Activated CD8-positive, alpha-beta memory T cell treated with anti-CD3 and anti-CD28 coated beads for 24 hours (primary cell): Measurements from ENCODE around the gene NFIA.

Experiments used
- DNase-seq: peaks from one replicate; pipeline ENCODE4 v3.0.0-alpha.2; 2020

Gene NFIA

GRCh38 chr1:61187352-61188086 is 105.2 kb downstream of the NFIA start:
- DNase-seq = no peak

DNA sequence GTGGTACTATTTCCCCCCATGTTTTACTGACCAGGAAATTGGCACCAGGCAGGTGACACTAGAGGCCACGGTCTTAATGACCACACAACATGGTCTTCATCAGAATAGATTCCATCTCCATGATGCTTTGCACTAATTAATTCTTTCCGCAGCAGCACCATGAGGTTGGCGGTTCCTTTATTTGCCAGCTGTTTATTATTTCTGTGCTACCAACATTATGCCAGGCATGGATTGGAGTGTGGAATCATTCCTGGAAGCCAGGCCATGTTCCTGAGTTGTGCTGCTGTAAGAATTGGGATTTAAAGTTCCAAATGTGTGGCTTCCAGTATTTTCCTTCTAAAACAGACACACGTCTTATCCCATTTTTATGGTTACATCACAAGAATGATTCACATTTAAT is 107.8 kb downstream of the NFIA start:
- DNase-seq = no peak

GRCh38 chr1:61190618-61191432 is 108.5 kb downstream of the NFIA start:
- no peak for DNase-seq

GRCh38 chr1:61191433-61191720 is 109.0 kb downstream of the NFIA start:
- DNase-seq = no peak

- no peak for DNase-seq
These were observed 110.4 kb downstream of the NFIA start for GRCh38 chr1:61192663-61193330.

GRCh38 chr1:61193808-61194207 is 111.4 kb downstream of the NFIA start:
- no peak for DNase-seq

GRCh38 chr1:61198554-61198953 is 116.2 kb downstream of the NFIA start:
- no peak for DNase-seq

DNA sequence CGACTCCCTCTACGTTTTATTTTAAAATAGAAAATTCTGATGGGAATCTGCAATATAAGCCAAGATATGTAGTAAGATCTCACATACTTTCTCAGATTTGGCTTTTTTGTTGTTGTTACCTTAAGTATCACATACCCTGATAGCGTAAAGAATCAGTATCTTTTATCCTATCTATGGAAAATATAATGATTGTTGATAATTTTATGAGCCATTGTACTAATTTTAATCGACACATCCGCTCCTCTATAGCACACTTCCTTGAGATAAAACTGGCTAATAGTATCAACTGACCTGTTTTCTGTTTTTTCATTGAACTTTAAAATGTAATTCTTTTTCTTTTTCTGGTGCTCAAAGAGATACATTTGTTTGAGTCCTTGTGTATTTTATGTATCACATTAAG is 118.7 kb downstream of the NFIA start:
- no peak for DNase-seq

DNA sequence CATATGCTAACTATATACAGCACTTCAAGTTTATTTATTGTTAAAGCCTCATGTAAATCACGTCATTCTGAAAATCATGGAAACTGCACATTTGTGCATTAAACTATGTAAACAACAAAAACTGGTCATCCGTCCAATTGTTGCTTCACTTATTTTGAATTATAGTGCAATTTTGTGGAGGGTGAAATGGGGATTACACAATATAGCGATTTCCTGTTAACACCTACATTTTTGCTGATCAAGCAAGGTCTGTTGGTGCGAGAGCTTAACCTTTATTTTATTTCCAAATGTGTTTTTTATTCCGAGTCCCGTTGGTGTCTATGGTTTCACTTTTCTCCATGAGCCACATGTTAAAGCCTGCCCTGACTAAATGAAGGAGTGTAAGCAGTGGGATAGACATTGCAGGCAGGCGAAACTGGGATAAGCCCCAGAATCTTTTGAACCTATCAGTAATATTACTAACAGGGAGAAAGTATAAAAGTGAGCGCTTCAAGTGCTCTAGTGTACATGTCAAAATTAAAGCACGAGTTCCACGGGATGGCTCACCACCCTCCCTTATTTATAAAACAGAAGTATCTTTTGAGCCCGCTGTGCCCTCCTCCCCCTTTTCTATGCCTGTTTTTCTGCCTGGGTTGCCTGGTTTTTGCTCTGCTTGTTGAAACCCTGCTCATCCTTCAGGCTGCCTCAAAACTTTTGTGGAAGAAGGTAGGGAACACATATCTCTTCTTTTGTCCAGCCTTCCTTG is 120.7 kb downstream of the NFIA start:
- DNase-seq = no peak

GRCh38 chr1:61204528-61204927 is 122.2 kb downstream of the NFIA start:
- DNase-seq = no peak

DNA sequence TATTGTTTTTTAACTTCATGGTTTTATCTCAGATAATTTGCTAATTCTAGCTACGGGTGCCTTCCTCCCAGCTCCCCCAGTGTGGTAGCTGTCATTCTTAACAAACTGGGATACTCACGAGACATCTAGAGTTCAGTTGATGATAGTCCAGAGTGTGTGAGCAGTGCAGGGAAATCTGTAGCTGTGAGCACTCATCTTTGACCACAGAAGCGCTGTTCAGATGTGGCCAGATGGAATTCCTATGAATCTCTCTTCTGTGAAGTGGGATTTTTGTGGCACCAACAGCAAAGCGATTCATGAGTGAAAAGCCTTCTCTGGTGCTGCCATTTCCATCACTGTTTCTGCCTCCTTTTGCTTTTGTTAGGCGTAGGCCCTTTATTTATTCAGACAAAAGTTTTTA is 125.1 kb downstream of the NFIA start:
- DNase-seq = no peak

DNA sequence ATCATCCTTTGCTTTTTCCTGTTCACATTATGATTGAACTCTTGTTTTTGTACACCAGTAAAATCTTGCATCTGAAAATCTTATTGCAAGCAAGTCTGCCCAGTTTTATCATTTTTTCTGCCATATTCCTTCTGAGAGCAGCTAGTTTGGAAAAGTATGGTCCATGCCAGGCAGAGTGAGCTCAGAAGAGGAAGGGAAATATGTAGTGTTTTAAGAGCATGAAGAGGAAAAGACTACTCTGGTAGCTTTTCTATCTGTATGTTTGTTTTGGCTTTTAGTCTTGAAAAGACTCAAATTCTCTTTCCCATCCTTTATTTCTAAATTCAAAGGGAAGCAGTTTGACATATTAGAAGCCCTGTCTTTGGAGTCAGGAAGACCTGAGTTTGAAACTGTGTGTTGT is 125.8 kb downstream of the NFIA start:
- DNase-seq = no peak

DNA sequence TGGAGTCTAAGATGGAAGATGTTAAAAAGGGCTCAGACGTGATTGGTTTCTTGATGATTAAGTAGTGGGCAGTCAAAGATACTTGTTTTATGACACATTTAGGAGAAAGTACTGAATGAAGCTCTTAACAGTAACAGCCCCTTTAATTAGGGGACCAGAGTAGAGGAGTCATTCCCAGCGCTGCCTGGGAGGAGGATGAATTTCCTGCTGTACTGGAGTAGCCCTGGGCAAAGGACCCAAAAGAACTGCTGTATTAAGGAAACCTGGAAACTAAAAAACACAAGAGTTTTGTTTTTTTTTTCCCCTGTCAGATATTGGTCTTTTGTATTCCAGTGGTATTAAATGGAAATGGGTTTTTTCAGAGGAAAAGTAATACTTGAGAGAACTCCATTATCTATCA is 126.5 kb downstream of the NFIA start:
- DNase-seq = no peak

GRCh38 chr1:61210435-61211154 is 128.2 kb downstream of the NFIA start:
- DNase-seq = no peak

DNA sequence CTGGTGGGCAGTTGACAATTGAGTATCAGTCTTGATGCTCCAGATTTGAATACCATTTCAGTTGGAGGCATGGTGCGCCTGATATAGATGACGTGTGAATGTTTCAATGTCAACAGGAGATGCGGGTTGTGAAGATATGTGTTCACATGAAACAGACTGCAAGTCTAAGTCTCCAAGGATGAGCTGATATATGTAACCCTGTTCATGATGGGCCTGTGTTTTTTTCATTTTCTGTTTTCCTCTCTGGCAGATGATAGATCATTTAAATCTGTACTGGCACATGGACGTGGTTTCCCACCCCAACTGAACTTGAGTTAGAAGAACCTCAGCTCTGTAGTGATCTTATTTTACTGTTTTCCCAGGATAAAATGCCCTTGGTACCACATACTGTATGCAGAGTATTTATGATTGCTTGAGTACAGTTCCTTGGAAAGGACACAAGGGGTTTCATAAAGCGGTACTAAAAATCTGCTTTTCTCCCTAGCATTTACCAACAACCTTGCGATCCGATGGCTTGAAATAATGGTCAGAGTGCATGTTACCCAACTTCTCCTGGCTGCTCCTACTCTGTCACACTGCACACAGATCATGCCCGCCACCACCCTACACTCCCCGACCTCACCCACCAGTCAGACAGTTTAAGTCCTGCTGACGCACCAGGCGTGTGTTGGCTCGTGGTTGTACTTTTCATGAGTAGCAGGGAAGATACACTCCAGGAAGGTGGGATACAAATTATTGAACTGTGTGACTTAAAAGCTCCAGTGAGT is 131.1 kb downstream of the NFIA start:
- DNase-seq = no peak

DNA sequence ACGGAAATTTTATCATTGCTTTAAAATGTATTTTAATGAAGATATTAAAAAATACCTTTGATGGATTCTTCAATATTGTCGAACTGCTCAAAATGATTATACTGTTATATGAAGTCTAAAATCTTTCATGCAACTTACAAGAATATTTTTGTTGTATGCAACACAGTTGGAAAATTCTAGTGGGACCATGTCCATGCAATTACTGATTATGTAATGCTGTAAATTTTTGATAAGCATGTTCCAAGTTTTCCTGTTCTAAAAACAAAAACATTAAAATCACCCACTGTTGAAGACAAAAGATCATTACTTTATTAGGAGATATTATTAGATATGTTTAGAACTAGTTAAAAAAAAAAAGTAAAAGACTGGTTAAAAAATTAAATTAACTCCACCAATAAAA is 132.8 kb downstream of the NFIA start:
- DNase-seq = no peak

DNA sequence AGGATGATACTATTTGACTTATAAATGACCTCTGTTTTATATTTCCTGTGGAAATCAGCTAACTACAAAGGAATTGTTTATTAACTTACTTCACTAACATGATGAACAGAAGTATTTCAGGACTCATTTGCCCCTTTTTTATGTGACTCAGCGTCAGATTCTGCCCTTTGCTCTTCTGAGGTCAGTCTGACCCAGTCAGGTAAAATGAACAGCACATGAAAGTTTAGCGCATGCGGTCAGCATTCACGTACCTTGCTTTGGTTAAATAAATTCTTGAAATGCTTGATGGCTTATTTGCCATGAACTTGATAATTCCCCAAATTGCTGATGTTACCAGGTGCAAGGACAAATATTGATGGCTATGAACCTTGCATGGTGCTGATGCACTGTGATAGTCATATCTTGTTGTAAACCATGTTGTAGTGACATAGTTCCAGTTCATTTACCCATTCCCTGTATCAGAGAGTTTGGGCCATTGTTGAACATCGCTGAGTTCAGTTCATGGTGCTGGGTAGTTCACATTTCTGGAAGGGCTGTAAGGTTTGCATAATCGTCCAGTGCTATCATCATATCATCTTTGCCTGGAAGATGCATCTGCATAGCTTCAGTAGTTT is 133.4 kb downstream of the NFIA start:
- DNase-seq = no peak

DNA sequence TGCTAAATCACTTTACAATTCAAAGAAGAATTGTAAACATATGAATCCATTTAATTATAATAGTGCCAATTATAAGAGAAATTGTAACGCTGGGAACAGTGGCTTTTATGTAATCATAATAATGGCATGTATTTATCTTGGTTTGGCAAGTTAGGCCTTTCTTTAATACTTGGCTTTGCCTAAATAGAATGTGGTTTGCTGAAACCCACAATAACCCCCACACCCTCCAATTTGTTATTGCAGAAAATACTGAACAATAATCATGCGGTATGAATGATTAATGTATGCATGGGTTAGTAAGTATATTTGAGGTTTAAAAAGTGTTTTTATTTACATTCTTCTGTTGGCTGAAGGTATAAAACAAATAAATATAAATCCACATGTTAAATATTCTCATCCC is 138.2 kb downstream of the NFIA start:
- no peak for DNase-seq

- DNase-seq = no peak
These were observed 139.3 kb downstream of the NFIA start for GRCh38 chr1:61221642-61222041.

- no peak for DNase-seq
These were observed 139.9 kb downstream of the NFIA start for GRCh38 chr1:61222240-61222639.

DNA sequence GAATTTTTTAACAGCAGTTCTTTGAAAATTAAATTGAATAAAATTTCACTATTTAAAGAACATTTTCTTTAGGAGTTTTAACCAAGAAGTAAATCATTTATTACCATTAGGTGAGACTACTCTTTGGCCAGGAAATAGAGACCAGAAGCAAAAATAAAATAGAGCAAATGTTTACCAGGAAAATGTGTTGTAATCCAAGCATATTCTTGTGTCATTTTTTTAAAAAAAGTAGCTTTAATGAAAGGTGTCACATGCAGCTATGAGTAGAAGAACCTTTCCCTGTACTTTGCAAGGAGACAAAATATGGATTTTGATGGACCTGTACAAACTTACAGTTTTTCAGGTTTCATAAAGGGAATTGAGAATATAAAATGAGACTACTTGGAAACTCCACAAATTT is 140.8 kb downstream of the NFIA start:
- no peak for DNase-seq

DNA sequence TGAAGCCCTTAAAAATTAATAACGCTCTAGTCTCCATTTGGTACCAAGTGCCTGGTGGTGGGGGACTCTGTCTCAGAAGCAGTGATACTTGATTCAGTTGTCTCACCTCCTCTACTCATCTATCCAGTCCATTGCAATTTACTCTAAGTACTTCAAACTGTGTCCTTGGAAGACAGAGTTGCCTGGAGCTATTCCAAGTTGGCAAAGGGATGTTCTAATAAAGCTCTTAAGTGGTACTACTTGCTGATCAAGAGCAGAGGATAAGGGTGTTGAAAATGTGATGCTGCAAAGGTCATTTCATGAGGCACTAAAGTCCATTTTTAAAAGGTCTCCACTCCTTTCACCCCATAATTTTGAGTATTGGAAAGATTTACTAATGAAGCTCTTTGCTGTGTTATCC is 142.2 kb downstream of the NFIA start:
- DNase-seq = no peak
